HG03520 (cell line): Measurements from ENCODE around the gene GADD45A.

Experiments used
- ATAC-seq: cut with Tn5 transposase; IDR thresholded peaks from one replicate; pipeline ENCODE4 v1.9.1; 2021; ENCODE audit warnings: mild to moderate bottlenecking, moderate library complexity; ENCODE audit not compliant: unreplicated experiment

The GADD45A gene

DNA sequence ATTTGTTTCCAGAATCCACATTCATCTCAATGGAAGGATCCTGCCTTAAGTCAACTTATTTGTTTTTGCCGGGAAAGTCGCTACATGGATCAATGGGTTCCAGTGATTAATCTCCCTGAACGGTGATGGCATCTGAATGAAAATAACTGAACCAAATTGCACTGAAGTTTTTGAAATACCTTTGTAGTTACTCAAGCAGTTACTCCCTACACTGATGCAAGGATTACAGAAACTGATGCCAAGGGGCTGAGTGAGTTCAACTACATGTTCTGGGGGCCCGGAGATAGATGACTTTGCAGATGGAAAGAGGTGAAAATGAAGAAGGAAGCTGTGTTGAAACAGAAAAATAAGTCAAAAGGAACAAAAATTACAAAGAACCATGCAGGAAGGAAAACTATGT is 2.6 kb downstream of the GADD45A start:
- no peak for ATAC-seq

- no peak for ATAC-seq
These were observed 3.7 kb downstream of the GADD45A start for GRCh38 chr1:67688526-67689219.

- no peak for ATAC-seq
These were observed 4.4 kb downstream of the GADD45A start for GRCh38 chr1:67689267-67690017.

GRCh38 chr1:67690018-67690363 is 5.0 kb downstream of the GADD45A start:
- no peak for ATAC-seq

DNA sequence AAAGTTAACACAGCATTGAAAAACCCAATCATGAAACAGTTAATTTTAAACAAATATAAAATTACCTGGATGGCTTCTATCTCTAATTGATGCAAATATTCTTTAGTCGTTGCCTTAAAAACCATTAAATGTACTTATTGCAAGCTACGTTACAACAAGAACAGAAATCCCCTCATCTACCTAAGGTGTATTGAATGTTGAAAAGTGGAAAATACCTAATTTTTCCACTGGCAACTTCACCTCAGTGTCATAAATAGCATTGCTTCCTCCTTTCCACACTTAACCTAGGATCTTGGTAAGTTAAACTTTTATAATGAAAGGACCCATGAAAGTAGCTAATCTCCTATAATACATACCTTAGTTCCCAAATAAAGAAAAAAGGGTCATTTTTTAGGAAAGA is 5.4 kb downstream of the GADD45A start:
- ATAC-seq: no peak

DNA sequence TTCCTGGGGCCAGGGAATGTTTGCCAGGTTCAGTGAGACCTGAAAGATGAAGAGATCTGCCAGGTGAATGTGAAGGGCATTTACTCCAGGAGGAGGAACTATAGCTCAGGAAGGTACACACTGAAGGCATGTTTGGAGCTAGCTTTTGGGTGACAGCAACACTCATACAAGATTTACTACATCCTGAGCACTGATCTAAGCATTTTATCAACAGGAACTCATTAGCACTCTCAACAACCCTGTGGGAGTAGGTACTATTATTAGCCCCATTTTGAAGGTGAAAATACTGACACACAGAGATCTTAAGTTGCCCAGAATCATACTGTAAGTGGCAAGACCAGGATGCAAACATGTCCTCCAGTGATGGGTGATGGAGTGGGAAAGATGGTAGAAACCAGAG is 6.7 kb downstream of the GADD45A start:
- ATAC-seq: no peak

DNA sequence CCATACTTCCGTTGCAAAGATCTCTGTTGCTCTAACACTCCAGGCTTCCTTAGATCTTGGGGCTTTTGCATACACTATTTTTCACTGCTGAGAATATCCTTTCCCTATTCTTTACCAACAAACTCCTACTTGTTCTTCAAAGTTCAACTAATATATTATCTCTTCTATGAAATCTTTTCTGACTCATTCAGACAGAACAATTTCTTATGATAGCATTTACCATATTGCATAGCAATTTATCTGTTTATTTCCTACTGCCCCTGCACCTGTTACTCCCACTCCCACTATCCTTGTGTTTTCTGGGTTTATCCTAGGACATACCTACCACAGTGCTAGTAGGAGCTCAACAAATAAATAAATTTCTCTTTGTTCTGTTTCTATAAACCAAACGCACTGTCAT is 11.0 kb downstream of the GADD45A start:
- no peak for ATAC-seq

GRCh38 chr1:67696708-67697107 is 11.7 kb downstream of the GADD45A start:
- ATAC-seq: no peak

DNA sequence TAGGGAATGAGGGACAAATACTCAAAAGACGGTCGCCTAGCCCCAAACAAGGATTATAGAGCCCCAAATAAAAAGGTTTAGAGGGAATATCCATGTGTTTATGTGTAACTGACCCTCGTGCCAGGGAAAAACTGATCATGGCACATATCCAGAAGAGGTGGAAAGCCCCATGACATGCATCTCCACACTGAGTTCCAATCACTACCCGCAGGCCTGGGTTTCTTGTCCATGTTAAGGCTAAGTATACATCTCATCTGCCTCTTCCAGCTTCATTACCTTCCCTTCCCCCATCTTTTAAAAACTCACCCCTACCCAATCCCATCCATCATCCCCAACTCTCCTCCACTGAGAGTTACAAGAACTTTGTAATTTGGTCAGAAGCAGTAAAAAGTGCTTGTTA is 15.2 kb downstream of the GADD45A start:
- ATAC-seq: no peak

GRCh38 chr1:67700692-67701410 is 15.8 kb downstream of the GADD45A start:
- ATAC-seq: peak; percentile 65

DNA sequence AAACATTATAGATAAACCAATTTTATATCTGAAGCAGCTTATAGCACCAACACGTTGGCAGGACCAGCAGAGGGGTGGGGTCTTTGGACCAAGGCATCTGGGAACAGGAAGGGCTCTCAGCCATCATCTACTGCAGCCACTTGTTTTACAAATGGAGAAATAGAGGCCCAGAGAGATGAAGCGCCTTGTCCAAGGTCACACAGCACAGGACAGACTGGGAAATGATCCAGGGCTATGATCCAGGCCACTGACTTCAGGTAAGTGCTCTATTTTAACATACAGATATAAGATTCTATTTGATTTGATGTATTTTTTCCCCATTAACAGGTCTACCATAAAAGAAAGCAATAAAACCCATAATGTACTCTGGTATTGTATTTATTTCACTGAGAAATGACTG is 16.9 kb downstream of the GADD45A start:
- ATAC-seq: no peak

GRCh38 chr1:67704351-67704750 is 19.4 kb downstream of the GADD45A start:
- no peak for ATAC-seq

DNA sequence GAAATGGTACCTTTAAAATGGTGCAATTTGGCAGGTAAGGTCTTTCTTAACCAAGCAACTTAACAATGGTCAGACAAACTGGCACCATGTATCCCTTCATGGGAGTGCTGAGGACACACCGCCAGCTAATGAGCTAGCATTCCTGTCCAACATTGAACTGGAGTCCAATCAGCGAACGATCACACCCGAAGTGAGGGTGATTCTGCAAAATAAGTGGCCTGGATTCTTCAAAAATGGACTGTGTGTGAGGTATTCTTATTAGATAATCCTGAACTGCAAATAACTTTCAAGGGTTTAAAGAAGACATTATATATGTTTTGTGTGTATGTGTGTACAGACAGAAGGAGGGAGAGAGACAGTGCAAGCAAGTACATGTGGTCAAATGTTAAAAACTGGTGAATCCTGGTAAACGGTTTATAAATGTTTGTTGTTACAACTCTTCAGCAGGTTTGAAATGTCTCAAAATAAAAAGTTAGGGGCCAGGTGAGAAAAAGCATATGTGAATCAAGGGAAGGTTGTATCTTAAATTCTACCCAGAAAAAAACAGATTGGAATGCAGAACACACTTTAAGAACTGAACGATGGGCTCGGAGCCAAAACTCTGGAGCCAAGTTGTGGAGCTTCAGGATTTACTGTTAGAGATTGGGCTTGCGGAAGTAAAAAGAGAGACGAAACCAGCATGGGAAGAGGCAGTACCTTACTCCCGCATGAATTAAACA is 20.9 kb downstream of the GADD45A start:
- no peak for ATAC-seq

DNA sequence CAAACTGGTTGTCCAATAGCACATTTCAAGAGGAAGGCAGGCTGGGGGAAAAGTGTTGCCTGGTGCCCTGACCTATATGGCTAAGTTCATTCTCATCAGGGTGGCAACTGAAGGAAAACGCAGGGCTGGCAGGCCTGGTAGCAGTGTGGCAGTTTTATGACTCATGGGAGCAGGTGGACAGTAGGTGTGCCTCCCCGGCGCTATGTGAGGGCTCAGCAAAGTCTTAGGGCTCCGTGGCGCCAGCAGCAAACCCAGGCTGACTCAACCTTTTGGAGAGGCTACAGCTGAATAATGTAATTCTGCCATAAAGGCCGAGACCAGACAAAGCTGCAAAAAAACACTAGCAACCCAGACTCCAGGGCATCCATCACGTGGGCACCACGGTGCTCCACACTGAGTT is 23.6 kb downstream of the GADD45A start:
- no peak for ATAC-seq

GRCh38 chr1:67710417-67710816 is 25.4 kb downstream of the GADD45A start:
- no peak for ATAC-seq

DNA sequence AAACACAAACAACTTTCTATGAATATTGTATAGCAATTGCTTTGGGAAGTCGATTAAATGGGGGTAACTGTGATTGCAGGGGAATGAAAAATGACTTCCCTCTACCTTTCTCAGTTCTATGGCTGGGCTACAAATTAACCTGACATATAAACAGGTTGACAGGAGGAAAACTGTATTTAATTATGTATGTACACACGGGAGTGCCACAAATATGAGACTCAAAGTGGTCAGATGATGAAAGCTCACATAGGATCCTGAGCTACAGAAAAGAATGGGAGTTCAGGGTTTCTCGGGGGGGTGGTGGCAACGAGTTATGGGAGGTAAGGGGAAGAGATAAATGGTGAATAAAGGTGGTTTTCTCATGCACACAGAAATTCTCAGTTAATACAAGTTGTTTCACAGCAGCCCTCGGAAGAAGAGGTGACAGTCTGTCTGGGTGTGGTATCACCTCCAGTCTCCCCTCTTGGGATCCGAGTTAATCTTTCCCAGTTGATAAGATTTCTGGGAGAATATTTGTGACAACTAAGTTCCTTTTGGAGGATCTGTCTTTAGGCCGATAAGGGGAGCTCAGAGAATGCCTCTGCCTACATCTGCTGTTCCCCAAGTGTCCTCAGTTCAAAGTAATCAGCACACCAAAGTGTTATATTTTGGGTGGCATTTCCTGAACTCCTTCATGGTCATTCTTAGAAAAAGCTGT is 26.3 kb downstream of the GADD45A start:
- no peak for ATAC-seq

DNA sequence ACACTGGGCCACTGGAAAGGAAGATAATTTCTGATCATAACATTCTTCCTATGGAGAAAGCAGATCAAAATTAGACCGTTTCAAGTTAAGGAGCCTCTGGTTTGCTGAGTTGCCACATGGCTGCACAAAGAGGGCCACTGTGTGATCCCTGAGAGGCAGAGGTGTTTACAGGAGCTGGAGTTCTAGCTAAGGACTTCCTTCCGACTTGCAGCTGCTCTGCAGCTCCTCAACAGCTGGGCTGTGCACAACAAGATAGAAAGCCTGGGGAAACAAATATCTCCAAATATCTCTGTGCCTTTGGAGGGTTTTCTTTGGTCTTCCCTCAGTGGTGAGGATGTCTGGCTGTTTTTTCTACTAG is 26.8 kb downstream of the GADD45A start:
- ATAC-seq: no peak

DNA sequence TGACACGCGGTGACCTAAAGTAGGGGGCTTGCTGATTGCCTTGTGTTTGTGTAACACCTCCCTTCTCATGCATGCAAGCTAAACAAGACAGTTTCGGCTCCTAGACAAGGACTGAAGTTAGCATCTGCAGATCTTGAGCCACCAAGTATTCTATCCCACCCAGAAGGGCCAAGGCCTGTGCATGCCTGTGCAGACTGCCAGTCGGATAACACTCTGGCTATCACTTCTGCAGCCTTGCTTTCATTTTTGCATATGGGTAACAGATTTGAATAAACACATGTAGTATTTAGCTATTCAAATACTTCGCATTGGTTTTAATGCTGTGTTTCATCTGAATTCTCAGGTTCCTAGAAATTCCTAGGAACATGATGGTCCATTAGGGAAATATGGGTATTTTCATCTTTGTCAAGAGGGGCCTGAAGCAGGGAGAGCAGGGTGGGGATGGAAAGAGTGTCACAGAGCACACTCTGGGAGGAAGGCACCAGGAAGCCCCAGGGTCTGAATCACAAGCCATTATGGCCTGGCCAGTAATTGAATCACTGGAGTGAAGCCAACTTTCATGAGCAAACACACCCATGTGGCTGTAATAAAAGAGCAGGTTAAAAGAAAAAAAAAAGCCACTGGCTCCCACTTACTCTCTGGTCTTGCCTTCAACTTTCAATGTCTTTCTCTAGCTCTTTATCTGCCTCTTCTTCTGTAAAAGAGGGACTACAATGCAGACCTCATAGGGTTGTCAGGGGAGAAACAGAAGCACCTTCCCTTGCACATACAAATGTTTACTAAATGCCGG is 28.3 kb downstream of the GADD45A start:
- no peak for ATAC-seq

GRCh38 chr1:67715819-67716218 is 30.8 kb downstream of the GADD45A start:
- no peak for ATAC-seq

GRCh38 chr1:67716800-67717199 is 31.8 kb downstream of the GADD45A start:
- no peak for ATAC-seq
